HepG2 (cell line): ENCODE results near the gene SIRPB2. TPM values are rescaled to one million over a fixed set of nuclear protein-coding genes. Genes with fewer than 3 reads are reported as not detected.

ENCODE experiments used
- ATF7 ChIP-seq, 2 experiments: fragments of 450-650 bp in 1 of 2; sonication (generic) in 1 of 2; formaldehyde crosslinking in 1 of 2; IDR thresholded peaks; 2 replicates each; pipeline versions ENCODE4 v1.4.0 to v1.6.1; 2016 to 2020; ENCODE audit warnings: antibody characterized with exemption in 1 of 2, mild to moderate bottlenecking in 1 of 2, missing genetic modification reagents in 1 of 2
- SSRP1 ChIP-seq: IDR thresholded peaks from 2 replicates; pipeline ENCODE4 v1.6.1; 2016; ENCODE audit warnings: control low read depth
- ZIK1 ChIP-seq: sonication (generic); formaldehyde crosslinking; IDR thresholded peaks from 2 replicates; pipeline ENCODE4 v1.5.0; 2020; ENCODE audit warnings: mild to moderate bottlenecking, low read depth, missing genetic modification reagents, borderline replicate concordance
- ZNF20 ChIP-seq: sonication (generic); formaldehyde crosslinking; IDR thresholded peaks from 2 replicates; pipeline ENCODE4 v1.4.0; 2020; ENCODE audit warnings: mild to moderate bottlenecking, moderate library complexity, missing genetic modification reagents
- ZNF264 ChIP-seq: sonication (generic); formaldehyde crosslinking; IDR thresholded peaks from 2 replicates; pipeline ENCODE4 v1.4.0; 2020; ENCODE audit warnings: missing genetic modification reagents
- ZNF569 ChIP-seq: sonication (generic); formaldehyde crosslinking; IDR thresholded peaks from 2 replicates; pipeline ENCODE4 v1.5.0; 2020; ENCODE audit warnings: mild to moderate bottlenecking, missing genetic modification reagents, moderate library complexity, borderline replicate concordance
- ZSCAN29 ChIP-seq: sonication (generic); formaldehyde crosslinking; conservative IDR thresholded peaks from 2 replicates; pipeline ENCODE4 v1.4.0; 2020; ENCODE audit warnings: mild to moderate bottlenecking, missing genetic modification reagents
- polyA plus RNA-seq, 8 experiments: library from polyadenylated mRNA; depleted of rRNA in 3 of 8; stranded (reverse) in 7 of 8; unstranded in 1 of 8; fragments of >200 nt; fragmentation: Illumina TruSeq in 4 of 8; extraction: Trizol in 4 of 8; gene quantifications; 2 replicates each; pipeline versions ENCODE4 v1.2.1 to v1.2.3, GENCODE V29; 2011 to 2016; ENCODE audit warnings: low read depth in 4 of 8, missing spikeins in 1 of 8, mixed read lengths in 1 of 8; ENCODE audit not compliant: insufficient read depth in 1 of 8
- total RNA-seq, 5 experiments: library from RNA; depleted of rRNA; stranded (reverse); fragments of >200 nt; fragmentation: Illumina TruSeq; extraction: Trizol; gene quantifications; 2 replicates each; pipeline ENCODE4 v1.2.3, GENCODE V29; 2016; ENCODE audit warnings: low read depth in 1 of 5
- TF ChIP-seq, protein P1 (sequence below): sonication (generic); formaldehyde crosslinking; conservative IDR thresholded peaks from 2 replicates; pipeline ENCODE4 v1.4.0; 2020; ENCODE audit warnings: missing genetic modification reagents
- TF ChIP-seq, protein P2 (sequence below): sonication (generic); formaldehyde crosslinking; IDR thresholded peaks from 2 replicates; pipeline ENCODE4 v1.4.0; 2020; ENCODE audit warnings: mild to moderate bottlenecking, missing genetic modification reagents
- TF ChIP-seq, protein P3 (sequence below): sonication (generic); formaldehyde crosslinking; IDR thresholded peaks from 2 replicates; pipeline ENCODE4 v1.5.1; 2020; ENCODE audit warnings: mild to moderate bottlenecking, missing genetic modification reagents, moderate library complexity

SIRPB2 gene
- total and polyA plus RNA-seq, 2 of the 13 experiments (the other 11 are each of a cell fraction or from before 2014, with no cell fraction given) = not detected

DNA sequence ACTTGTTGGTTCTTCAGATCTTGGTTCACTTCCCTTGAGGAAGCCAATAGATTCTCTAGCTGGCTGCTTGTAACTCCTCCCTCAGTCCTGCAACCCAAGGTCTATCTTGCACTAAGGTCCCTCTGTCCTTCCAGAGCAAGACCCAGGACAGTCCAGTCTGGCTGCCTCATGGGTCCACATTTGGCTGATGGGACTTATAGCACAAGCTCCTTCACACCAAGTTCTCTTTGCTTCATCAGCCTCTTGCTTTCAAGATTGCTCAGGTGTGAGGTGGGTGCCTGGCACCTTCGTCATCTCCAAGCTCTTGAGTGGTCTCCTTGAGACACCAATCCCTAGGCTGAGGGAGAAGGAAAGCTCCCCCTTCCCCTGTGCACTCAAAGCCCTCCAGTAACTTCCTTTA, 52.9 kb downstream of the SIRPB2 start (continued):
- TF ChIP-seq, protein P1, sequence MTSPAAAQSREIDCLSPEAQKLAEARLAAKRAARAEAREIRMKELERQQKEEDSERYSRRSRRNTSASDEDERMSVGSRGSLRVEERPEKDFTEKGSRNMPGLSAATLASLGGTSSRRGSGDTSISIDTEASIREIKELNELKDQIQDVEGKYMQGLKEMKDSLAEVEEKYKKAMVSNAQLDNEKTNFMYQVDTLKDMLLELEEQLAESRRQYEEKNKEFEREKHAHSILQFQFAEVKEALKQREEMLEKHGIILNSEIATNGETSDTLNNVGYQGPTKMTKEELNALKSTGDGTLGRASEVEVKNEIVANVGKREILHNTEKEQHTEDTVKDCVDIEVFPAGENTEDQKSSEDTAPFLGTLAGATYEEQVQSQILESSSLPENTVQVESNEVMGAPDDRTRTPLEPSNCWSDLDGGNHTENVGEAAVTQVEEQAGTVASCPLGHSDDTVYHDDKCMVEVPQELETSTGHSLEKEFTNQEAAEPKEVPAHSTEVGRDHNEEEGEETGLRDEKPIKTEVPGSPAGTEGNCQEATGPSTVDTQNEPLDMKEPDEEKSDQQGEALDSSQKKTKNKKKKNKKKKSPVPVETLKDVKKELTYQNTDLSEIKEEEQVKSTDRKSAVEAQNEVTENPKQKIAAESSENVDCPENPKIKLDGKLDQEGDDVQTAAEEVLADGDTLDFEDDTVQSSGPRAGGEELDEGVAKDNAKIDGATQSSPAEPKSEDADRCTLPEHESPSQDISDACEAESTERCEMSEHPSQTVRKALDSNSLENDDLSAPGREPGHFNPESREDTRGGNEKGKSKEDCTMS (CRISPR knock-in tag) = no peak
- no peak for TF ChIP-seq SSRP1 (CRISPR knock-in tag)
- no peak for TF ChIP-seq ZIK1
- TF ChIP-seq ZNF20 (CRISPR knock-in tag) = no peak
- TF ChIP-seq ZNF264 = no peak
- no peak for TF ChIP-seq ZNF569
- TF ChIP-seq, protein P2, sequence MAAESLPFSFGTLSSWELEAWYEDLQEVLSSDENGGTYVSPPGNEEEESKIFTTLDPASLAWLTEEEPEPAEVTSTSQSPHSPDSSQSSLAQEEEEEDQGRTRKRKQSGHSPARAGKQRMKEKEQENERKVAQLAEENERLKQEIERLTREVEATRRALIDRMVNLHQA = no peak
- TF ChIP-seq, protein P3, sequence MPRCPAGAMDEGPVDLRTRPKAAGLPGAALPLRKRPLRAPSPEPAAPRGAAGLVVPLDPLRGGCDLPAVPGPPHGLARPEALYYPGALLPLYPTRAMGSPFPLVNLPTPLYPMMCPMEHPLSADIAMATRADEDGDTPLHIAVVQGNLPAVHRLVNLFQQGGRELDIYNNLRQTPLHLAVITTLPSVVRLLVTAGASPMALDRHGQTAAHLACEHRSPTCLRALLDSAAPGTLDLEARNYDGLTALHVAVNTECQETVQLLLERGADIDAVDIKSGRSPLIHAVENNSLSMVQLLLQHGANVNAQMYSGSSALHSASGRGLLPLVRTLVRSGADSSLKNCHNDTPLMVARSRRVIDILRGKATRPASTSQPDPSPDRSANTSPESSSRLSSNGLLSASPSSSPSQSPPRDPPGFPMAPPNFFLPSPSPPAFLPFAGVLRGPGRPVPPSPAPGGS (CRISPR knock-in tag) = no peak
- TF ChIP-seq ATF7 (IDR thresholded peaks at IDR 0.05) = no peak
- TF ChIP-seq ATF7 (CRISPR knock-in tag; IDR thresholded peaks at IDR 0.05) = no peak
- no peak for TF ChIP-seq ZSCAN29
- TF ChIP-seq, all 625 proteins: peak for 0
